Islet precursor cell (in vitro differentiated cells): ENCODE measurements around the gene PDIK1L.

Source experiments
- DNase-seq: peaks from one replicate; pipeline ENCODE4 v3.0.0-alpha.2; 2018

The PDIK1L gene

DNA sequence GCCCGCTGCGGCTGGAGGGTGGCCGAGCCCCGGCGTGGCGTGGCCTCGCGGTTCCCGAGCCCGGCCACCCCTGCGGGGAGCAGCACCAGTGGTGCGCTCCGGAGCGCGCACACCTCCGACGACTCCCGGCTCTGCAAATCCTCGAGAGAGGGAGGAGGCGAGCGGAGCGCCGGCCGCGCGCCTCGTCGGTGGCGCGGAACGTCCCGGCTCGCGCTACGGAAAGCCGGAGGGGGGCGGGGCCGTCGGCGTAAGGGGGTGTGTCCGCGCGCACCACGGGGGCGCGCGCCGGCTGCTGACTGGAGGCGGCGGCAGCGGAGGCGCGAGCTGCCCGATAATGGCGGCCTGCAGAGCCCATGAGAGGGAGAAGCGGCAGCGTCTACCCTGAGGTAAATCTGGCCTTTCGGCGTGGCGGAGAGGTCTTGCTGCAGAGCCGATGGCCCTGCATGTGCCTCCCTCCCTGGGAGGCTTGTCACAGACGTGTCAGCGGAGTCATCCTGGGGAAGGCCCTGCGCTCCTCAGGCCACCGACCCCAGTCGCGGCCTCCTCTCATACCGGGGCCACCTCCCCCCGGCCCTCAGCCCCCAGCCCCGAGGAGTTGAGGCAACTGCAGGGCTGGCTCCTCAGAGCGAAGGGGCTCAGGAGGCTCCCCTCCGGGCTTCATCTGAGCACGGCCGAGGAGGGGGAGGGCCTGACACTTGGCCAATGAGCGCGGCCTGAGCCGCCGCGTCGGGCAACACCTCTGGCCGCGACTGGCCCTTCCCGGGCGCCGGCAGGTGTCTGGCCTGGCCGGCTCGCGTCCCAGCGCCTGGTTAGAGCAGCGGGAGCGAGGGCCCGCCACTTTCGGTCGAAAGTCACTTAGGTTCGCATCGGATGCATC, at the start of gene PDIK1L:
PDIK1L (plus strand) TSS at position 295 of the 877 bp plus-strand sequence. CDS start 2,485 bp downstream, outside the sequence.
- DNase-seq = peak; percentile 95

DNA sequence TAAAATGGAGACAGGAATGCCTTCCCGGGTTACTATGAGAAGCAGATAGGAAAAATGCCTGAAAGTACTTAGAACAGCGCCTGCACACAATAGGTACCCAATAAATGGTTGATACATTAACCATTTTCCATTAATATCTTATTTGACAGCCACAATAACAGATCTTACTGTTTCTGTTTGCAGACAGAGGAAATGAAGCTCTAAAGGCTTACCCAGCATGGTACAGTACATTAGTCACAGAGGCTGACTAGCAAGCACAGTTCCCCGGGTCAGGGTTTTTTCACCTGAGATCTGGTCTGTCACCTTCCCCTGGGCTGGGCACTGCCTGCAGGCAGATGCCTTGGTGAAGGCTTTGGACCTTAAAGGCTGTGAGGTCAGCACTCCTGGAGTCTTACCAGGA, 47.1 kb upstream of the PDIK1L start:
- no peak for DNase-seq

DNA sequence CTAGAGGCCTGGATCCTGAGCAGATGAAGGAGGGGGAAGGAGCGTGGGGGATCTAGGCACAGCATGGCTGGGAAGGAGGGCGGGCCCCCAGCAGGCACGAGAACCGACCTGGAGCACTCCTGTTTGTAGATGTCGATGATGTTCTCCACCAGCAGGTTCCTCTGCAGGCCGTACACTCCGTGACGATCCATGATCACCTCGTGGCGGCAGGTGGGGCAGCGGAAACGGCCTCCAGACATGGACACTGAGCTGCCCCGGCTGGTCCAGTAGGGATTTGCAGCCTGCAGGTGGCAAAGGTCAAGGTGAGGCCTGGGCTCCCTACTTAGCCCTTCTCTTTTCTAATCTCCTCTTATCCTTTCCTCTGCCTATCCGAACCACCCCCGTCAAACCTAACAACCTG, 45.5 kb upstream of the PDIK1L start:
- DNase-seq = no peak

DNA sequence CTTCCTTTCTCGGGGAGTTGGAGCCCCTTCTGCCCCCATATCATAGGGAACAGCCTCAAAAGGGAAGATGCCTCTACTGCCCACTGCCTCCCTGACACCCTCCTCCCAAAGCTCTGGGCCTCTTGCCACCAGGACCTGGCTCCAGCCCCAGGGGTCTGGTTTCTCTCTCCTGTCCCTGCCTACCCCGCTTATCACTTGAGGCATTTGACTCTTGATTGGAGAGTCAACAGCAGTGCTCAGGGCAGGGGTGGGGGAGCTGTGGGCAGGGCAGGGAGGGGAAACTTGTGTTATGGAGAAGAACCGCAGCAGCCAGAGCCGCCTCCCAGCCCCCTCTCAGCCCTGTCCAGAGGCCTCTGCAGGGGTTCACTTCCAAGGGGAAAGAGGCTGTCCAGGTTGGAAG, 44.8 kb upstream of the PDIK1L start:
- DNase-seq = peak; percentile 80

DNA sequence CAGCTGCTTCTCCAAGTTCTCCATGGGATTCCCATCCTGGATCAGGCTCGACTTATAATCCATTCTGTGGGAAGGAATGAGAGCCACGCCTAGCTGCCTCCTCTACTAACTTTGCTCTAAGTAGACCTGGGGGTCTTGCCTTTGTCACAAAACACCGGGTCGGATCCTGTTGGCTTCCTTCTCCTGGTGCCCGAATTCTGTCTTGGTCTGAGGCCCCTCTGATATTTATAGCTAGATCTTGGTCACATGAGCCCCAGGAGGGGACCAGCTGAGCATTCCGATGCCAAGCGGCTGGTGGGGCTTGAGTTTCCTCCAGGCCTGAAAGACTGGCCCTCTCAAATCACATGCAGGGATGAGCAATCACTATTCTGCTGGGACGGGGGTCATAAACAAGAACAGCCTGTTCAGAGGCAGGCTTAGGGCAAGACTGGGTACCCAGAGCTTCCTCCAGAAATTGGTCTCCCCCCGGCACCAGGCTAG, 44.2 kb upstream of the PDIK1L start, which contains the start of gene TRIM63:
TRIM63 (minus strand) TSS at position 199 of the 480 bp plus-strand sequence; CDS start at position 63, 136 bp downstream.
- DNase-seq = no peak

DNA sequence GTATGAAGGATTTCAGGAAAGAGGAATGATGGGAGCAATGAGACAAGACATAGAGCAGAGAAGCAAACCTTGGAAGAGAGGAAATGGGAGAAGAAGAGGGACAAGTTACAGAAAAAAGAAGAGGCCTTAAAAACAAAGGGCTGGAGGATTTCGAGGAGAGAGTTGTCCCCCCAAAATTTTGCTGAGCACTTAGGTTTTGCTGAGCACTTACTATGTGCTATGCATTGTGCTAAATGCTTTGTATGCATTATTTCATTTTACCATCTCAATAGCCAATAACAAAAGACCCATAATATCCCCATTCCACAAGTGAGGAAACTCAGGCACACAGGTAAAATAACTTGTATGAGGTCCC, 41.7 kb upstream of the PDIK1L start:
- DNase-seq = no peak

DNA sequence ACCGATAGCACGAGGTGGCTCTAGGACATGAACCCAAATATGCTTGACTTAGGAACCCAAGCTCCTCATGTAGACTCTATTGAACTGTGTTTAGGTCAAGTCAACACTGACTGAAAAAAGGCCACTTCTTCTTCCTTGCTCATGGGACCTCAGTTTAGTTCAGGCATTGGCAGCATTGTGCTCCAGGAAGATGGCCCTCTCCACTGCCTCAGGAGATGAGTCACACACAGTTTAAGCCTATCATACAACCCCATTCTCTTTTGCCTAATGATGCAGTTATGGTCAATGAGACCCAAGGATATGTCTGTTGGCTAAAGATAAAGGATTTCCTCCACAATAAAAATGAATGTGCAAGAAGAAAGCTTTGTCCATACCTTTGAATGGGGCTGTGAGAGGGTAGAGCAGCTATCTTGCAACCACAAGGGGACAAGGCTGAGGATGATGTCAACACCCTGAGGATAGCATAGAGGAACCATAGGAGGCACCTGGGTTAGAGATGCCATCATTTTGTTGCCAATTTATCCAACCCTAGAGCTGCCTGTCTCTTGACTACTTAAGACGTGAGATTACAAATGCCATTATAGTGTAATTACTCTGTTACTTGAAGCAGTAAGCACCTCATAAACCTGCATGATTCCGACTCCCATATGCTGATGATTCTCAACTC, 41.2 kb upstream of the PDIK1L start:
- no peak for DNase-seq

DNA sequence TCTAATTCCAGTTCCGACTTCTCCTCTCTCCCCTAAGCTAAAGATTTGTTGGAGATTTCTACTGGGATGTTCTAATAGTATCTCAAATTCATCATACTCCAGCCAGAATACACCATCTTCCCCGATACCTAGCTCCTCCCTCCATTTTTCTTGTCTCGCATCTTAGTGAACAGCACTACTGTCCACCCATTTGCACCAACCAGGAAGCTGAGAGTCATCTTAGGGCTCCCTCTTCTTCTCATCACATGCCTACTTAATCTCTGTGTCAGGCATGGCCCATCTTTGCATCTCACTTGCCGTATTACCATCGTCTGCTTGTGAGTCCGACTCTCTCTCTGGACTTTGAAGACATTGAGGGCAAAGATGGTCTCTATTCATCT, 40.7 kb upstream of the PDIK1L start:
- DNase-seq = no peak

DNA sequence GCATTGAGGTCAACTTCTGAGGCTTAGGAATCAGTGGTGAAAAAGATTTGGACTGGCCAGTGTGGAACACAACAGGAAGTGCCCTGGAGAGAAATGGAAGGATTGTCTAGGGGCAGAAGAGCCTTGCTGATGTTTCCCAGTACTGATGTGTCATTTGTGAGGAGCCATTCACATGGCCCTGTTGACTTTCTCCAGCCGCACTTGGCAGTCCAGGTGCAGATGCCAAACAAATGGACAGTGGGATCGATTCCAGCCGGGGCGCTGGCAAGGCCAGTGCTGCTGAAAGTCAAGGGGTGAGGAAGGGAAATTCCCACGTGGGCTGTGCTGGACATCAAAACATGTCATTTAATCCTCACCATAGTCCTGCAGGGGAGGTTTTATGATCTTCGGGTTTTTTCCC, 39.3 kb upstream of the PDIK1L start:
- DNase-seq = no peak

DNA sequence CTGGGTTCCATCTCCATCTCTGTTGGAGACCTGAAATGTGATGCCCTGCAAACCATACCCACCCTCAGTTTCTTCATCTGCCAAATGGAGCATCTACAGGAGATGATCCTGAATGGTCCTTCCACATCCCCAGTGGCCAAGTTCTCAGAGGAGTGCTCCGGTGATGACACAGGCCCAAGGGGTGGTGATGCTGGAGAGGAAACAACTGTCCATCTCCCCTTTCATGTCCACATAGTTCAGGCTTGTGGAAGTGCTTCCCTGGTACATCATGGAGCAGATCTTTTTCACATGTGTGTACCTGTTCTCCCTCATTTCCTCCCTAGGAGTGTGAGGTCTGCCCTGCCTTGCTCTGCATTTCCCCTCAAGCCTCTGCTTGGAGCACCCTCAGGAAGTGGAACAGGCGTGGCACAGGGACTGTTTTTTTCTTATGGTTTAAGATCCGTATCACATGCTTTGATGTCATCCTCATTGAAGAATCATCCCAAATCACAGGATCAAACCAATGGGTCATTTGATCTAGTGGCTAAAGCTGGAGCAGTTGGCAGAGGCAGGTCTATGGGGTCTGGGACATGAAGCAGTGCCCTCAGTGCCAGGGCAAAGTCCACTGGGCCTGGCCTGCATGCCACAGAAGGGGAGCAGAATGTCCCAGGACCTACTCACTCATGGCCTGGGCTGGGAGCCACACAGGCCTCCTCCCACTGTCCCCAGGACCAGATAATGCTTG, 36.0 kb upstream of the PDIK1L start:
- DNase-seq = no peak

DNA sequence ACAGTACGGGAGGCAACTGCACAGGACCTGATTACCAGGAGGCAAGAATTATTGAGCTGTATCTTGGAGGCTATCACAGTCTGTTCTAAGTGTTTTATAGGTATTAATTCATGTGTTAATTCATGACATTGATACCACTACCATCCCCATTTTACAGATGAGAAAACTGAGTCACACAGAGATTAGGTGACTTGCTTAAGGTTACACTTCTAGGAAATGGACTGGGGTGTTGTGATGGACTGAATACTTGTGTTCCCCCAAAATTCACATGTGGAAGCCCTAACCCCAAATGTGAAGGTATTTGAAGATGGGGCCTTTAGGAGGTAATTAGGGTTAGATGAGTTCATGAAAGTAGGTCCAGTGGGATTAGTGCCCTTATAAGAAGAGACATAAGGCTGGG, 34.1 kb upstream of the PDIK1L start:
- DNase-seq = no peak

DNA sequence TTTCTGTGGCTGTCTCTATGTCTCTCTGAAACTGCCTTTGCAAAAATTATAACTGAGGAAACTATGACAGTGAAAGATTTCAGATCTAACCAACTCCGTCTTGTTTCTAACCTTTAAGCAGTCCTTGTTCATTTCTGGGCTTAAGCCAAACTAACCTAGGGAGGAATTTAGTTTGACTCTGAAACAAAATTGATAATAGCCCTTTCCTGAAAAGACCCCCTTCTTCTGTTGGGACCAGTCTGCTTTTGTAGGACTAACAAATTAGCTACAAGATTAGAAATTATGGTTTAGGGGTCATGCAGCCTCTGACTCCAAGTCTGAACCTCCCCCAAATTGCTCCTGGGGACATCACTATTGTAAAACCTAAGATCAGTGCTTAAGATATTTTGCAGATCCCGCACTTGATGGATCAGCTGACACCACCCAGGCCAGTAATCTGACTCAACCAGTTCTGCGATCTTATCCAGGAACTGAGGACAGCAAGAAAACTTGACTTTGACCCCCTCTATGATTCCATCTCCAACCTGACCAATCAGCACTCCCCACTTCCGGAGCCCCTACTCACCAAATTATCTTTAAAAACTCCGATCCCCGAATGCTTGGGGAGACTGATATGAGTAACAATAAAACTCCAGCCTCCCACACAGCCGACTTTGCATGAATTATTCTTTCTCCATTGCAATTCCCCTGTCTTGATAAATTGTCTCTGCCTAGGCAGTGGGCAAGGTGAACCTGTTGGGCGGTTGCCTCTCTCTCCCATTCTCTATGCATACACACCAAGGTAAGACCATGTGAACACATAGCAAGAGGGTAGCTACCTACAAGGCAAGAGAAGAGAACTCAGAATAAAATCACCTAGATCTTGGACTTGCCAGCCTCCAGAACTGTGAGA, 33.1 kb upstream of the PDIK1L start:
- DNase-seq = no peak

DNA sequence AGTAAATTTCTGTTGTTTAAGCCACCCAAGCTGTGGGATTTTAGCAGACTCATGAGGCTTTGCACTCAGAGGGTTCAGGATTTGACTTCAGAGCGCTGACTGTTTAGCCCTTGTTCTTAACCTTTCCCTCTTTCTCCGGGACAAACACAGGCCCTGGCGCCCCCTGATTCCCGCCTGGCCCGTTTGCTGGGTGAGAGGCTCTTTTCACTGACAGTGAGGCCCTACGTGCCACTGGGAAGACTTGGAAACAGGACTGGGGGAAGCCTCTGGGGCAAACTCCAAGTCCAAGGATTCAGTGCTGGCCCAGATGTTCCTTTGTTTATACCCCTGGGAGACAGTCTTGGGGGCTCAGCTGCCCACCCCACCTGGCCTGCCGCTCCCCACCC, 32.5 kb upstream of the PDIK1L start:
- DNase-seq = no peak

DNA sequence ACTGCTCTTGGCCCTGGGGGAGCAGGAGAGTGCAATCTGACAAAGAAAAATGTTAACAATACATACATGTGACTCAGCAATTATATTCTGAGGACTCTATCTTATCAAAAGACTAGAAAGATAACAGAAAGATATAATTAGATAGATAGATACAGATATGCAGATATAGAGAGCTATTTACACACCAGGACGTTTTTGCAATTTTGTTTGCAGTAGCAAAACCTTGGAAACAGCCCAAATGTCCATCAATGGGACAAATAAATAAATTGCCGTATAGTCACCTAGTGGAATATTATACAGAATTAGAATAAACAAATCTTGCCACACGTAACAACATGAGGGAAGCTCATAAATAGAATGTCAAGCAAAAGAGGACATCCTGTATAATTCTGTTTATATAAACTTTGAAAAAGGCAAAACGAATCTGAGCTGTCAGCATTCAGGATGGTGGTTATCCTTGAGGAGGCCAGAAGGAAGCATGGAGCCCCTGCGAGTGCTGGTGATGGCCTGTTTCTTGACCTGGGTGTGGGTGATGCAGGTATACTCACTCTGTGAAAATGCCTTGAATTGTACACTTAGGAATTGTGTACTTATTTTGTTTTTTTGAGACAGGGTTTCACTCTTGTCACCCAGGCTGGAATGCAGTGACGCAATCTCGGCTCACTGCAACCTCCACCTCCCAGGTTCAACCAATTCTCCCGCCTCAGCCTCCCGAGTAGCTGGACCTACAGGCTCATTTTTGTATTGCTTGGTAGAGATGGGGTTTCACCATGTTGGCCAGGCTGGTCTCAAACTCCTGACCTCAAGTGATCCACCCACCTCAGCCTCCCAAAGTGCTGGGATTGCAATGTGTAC, 31.4 kb upstream of the PDIK1L start:
- DNase-seq = no peak

DNA sequence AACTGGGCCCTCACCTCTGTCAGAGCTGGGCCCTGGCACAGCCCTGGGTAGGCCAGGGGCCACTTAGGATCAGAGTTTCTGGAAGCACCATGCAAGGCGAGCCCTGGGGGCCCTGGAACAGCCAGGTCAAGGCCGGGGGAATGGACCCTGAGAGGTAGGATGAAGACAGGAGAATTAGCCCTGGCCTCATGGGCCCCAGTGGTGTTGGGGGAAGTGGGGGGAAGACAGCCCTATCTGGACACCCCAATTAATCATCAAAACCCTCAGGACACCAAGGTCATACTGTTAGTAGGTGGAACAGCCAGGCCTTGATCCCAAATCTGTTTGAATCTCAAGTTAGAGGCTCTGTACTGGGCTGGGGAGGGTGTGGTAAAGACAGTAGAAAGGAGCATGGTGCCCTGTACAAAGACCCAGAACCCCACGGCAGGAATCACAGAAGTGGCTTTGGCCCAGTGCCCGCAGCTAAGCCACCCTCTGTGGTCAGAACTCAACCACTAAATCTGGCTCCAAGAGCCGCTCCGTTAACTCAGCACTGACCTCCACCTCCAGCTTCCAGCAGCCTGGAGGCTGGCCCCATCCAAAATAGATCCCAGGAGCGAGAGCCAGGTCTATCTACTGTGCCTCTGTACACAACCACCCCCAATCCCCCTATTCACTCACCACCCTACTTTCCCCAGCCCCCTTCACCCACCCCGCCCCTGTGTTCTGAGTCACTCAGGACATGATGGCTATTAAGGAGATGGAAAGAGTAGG, 30.2 kb upstream of the PDIK1L start:
- no peak for DNase-seq

DNA sequence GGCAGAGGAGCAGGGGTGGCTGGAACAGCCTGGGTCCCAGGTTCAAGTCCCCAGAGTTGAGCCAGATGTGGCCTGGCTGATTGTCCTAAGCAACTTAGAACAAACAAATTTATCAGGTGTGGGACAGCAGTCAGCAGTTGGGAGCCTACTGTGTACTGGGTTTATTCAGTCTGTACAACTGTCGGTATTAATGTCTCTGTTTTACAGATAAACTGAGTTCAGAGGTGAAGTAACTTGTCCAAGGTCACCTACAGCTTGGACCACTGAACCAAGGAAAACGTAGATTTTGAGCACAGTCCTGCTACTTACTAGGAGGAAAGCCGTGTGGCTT, 29.6 kb upstream of the PDIK1L start:
- DNase-seq = no peak

DNA sequence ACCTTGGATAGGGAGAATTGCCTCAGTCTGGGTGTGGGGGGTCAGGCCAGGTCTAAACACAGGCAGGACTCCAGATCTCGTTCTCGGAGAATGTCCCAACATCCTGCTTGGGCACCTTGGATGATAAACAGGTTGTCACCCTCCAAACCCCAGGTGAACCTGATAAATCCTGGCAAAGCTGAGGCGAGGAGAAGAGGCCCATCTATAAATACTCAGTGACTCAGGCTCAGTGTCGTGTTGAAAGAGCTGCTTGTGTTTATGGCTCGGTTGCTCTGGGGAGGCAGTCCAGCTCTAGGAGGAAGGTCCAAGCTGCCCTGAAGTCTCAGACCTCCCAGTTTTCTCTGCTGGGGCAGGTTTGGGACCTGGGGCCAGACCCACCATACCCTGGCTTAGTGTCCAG, 28.4 kb upstream of the PDIK1L start:
- DNase-seq = no peak

DNA sequence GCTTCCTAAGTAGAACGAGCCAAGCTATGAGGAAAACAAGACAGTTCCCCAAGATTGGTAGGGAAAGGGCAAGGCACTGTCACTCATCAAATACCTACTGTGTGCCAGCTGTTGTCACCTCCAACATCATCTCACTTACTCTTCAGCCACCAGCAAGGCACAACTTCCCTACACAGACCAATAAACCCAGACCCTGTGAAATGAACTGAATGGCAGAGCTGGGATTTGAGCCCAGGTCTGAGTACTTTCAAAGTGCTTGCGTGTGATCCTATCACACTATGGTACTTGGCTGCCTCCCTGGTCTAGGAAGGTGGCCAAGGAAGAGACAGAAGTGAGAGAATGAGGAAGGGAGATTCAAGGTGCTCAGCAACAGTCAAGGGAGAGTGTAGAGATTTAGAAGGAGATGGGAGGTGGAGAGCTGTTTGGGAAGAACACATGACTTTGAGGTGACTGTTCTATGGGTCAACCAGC, 27.5 kb upstream of the PDIK1L start:
- DNase-seq = no peak

DNA sequence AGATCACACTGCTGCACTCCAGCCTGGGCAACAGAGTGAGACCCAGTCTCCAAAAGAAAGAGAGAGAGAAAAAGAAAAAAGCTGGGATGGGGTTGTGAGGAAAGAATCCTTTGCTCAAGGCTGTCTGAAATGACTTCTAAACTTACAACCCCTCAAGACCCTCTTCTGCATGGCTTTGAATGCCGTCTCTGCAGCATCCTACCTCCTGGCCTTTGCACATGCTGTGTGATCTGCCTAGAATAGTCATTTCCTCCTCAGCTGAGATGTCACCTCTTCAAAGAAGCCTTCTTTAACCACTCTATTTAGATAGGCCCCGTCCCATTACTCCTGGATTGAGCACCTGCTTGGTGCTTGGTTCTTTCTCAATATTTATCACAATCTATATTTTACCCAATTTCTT, 26.8 kb upstream of the PDIK1L start:
- no peak for DNase-seq

DNA sequence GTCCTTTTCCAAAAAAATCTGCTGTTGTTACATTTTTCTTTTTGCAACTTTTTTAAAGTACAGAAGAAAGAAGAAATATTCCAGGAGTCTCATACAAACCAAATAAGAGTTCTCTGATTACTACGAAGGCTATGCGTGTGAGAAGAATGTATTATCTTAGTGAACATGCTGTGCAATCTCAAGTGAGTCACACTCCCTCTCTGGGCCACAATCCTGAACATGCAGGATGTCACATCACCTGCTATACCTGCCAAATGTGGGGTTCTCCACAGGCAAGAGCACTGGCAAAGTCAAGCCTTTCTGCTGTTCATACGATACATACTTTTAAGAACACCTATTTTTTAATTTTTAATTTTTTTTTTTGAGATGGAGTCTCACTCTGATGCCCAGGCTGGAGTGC, 22.5 kb upstream of the PDIK1L start:
- no peak for DNase-seq

DNA sequence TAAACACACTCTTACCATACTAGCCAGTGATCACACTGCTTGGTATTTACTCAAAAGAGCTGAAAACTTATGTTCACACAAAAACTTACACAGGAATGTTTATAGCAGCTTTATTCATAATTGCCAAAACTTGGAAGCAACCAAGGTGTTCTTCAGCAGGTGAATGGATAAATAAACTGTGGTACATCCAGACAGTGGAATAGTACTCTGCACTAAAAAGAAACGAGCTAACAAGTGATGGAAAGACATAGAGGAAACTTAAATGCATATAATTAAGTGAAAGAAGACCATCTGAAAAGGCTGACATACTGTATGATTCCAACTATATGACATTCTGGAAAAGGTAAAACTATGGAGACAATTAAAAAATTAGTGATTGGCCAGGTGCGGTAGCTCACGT, 20.7 kb upstream of the PDIK1L start:
- no peak for DNase-seq
